Activated gamma-delta T cell (primary cell): ENCODE measurements around the gene LRRIQ1.
"Not testable (repeated sequence)": the region's sequence is repeated elsewhere in the genome, so short reads cannot be mapped to it uniquely, and the experiment has no call there.

Experiments used
- DNase-seq: peaks from one replicate; lab custom pipeline; 2025; lab: John Stamatoyannopoulos, UW

Gene LRRIQ1

GRCh38 chr12:85206543-85206942 lies 170.4 kb downstream of the LRRIQ1 start:
- no peak for DNase-seq

GRCh38 chr12:85224339-85224738 lies 188.2 kb downstream of the LRRIQ1 start:
- not testable (repeated sequence) for DNase-seq

- no peak for DNase-seq
These were observed 189.3 kb downstream of the LRRIQ1 start for GRCh38 chr12:85225501-85225900.

- DNase-seq: no peak
These were observed 201.2 kb downstream of the LRRIQ1 start for GRCh38 chr12:85237327-85237726.

GRCh38 chr12:85244561-85244960 lies 208.4 kb downstream of the LRRIQ1 start:
- no peak for DNase-seq

GRCh38 chr12:85253853-85254252 lies 217.7 kb downstream of the LRRIQ1 start:
- DNase-seq: no peak

- no peak for DNase-seq
These were observed 221.5 kb downstream of the LRRIQ1 start for GRCh38 chr12:85257671-85258070.

GRCh38 chr12:85260447-85260846 lies 224.3 kb downstream of the LRRIQ1 start:
- no peak for DNase-seq

- no peak for DNase-seq
These were observed 224.7 kb downstream of the LRRIQ1 start for GRCh38 chr12:85260896-85261295.

- DNase-seq: no peak
These were observed 230.2 kb downstream of the LRRIQ1 start for GRCh38 chr12:85266356-85266755.

- DNase-seq: no peak
These were observed 237.5 kb downstream of the LRRIQ1 start for GRCh38 chr12:85273381-85274314.

- DNase-seq: no peak
These were observed 238.1 kb downstream of the LRRIQ1 start for GRCh38 chr12:85274315-85274651.

- no peak for DNase-seq
These were observed 239.2 kb downstream of the LRRIQ1 start for GRCh38 chr12:85275374-85275773.

- no peak for DNase-seq
These were observed 241.0 kb downstream of the LRRIQ1 start for GRCh38 chr12:85277191-85277590.

GRCh38 chr12:85277900-85278597 lies 241.9 kb downstream of the LRRIQ1 start:
- no peak for DNase-seq

GRCh38 chr12:85278598-85279448 lies 242.7 kb downstream of the LRRIQ1 start:
- DNase-seq: no peak

- no peak for DNase-seq
These were observed 243.5 kb downstream of the LRRIQ1 start for GRCh38 chr12:85279449-85280164.

GRCh38 chr12:85280165-85280983 lies 244.2 kb downstream of the LRRIQ1 start, which contains the start of gene ALX1:
TSS of gene ALX1 (plus strand) at chr12:85280220. CDS start at chr12:85280262, 42 bp downstream.
- DNase-seq: no peak

GRCh38 chr12:85280984-85281630 lies 245.0 kb downstream of the LRRIQ1 start:
- DNase-seq: no peak
